Neuron (in vitro differentiated cells): ENCODE data around the gene COPB2.

Experiments
- H2AFZ ChIP-seq: one replicate; pipeline ENCODE4 v1.6.1; 2013; ENCODE audit warnings: low read depth, mild to moderate bottlenecking, inconsistent platforms, low read length, moderate library complexity
- H3K27me3 ChIP-seq: one replicate; pipeline ENCODE4 v1.6.1; 2013; ENCODE audit warnings: low read length; ENCODE audit not compliant: insufficient read depth
- H3K36me3 ChIP-seq: one replicate; pipeline ENCODE4 v1.6.1; 2013; ENCODE audit warnings: low read length; ENCODE audit not compliant: insufficient read depth
- H3K4me1 ChIP-seq: one replicate; pipeline ENCODE4 v1.6.1; 2013; ENCODE audit warnings: low read length; ENCODE audit not compliant: insufficient read depth
- H3K4me3 ChIP-seq: 2 replicates; pipeline ENCODE4 v1.5.1; 2013; ENCODE audit warnings: mild to moderate bottlenecking, low read length, moderate library complexity
- H3K9me3 ChIP-seq: one replicate; pipeline ENCODE4 v1.6.1; 2013; ENCODE audit warnings: low read length

COPB2 gene

DNA sequence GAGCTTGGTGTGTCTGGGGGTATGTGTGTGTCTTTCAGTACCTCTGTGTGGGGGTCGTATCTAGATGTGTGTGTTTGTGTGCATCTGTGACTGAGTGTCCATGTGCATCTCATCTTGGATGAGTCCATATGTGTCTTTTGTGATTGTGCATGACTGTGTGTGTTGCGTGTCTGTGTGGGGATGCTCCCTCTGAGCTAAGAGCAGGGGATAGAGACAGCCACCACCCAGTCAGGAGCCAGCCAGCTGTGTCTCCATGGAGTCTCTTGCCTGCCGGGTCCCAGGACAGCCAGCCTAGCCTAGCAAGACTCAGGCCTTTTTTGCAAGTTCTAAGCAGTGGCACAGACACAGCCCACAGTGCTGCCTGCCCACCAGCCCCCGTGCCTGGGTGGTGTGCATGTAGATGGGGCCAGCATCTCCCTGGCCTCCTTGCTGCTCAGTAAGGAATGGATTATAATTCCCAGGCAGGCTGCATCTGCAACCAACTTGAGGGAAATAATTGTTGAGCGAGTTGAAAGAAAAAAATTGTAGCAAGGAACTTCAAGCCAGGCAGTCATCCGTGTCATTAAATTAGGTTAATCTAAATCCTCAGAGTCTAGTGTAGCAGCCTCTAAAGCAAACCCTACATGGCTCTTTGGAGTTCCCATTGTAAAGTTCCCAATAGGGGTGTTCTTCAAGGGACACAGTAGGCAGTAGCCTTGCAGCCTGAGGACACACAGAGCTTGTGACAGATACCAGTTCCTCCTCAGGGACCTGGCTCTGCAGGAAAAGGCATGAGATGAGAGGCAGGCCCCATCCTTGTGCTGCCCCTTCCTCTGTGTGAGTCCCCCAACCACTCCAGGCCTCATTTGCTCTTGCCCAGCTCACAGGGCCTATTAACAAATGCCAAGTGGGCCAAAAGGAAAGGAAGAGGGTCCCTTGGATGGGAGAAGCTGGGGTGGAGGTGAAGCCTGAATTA lies 81.6 kb downstream of the COPB2 start:
- H3K4me3 ChIP-seq, result no peak overlapping the region
- H3K36me3 ChIP-seq, result no peaks in the 10 kb centered on the region
- peaks cover 10% of the 10 kb centered on the region for H3K4me1 ChIP-seq
- no peaks in the 10 kb centered on the region for H3K27me3 ChIP-seq
- no peak overlapping the region for H2AFZ ChIP-seq
- no peaks in the 10 kb centered on the region for H3K9me3 ChIP-seq
